Body of pancreas (tissue), 4 donors: ENCODE data around the gene ARHGAP30. TPM values are rescaled to one million over a fixed set of nuclear protein-coding genes. Genes with fewer than 3 reads are reported as not detected.

Experiments used
- ATAC-seq: fragments of 150-250 bp; one replicate; pipeline ENCODE4 v1.9.1; 2016
- DNase-seq, 4 donors: peaks; one replicate each; pipeline ENCODE4 v3.0.0-alpha.2; 2019
- H3K27ac ChIP-seq, 4 donors: fragments of 200-600 bp; sonication (generic); 1 replicate in 3 of 4; 2 replicates in 1 of 4; pipeline versions ENCODE4 v1.5.1 to v1.6.1; 2016 to 2019; ENCODE audit warnings: mild to moderate bottlenecking in 1 of 4, mixed read lengths in 1 of 4, moderate library complexity in 1 of 4
- H3K27me3 ChIP-seq, 2 donors: fragments of 200-600 bp; sonication (generic); one replicate each; pipeline ENCODE4 v1.6.0; 2016; ENCODE audit warnings: mild to moderate bottlenecking in 1 of 2
- H3K36me3 ChIP-seq, 2 donors: fragments of 200-600 bp; sonication (generic); replicated peaks in 1 of 2; 2 replicates each; pipeline ENCODE4 v1.5.1; 2016; ENCODE audit warnings: low read depth in 2 of 2; ENCODE audit not compliant: insufficient read depth in 1 of 2
- H3K4me1 ChIP-seq: fragments of 200-600 bp; sonication (generic); one replicate; pipeline ENCODE4 v1.6.0; 2016
- H3K4me3 ChIP-seq, 2 donors: fragments of 200-600 bp; sonication (generic); 1 replicate in 1 of 2; 2 replicates in 1 of 2; pipeline ENCODE4 v1.5.1; 2016 to 2019
- H3K9me3 ChIP-seq, 3 donors: fragments of 200-600 bp; sonication (generic); 1 replicate in 2 of 3; 2 replicates in 1 of 3; pipeline ENCODE4 v1.5.1; 2016
- POLR2A ChIP-seq, 3 donors: fragments of 450-650 bp; IDR thresholded peaks; one replicate each; pipeline ENCODE4 v1.6.1; 2016; ENCODE audit warnings: antibody characterized with exemption in 3 of 3, mild to moderate bottlenecking in 2 of 3
- WGBS, 2 donors: methylation state at CpG; one replicate each; pipeline ENCODE4 v1.1.5; 2017; 5-methylcytosine and 5-hydroxymethylcytosine counted together
- intact Hi-C: fragments of 100-400 bp; cut with DNase I; formaldehyde crosslinking; loops from one replicate; pipeline ENCODE4 v1.15.1; 2023
- total RNA-seq, 2 donors: library from RNA; depleted of rRNA; stranded (reverse); fragments of >200 nt; gene quantifications; one replicate each; pipeline ENCODE4 v1.1.0, GENCODE V29; 2016
- TF ChIP-seq, protein P1 (sequence below), 7 experiments: fragments of 450-650 bp in 4 of 7; fragments of 200-600 bp in 3 of 7; sonication (generic) in 3 of 7; IDR thresholded peaks; one replicate each; pipeline ENCODE4 v1.5.1; 2016 to 2019; ENCODE audit warnings: antibody characterized with exemption in 7 of 7

The ARHGAP30 gene
- total RNA-seq, 2 donors from 2014 or later = 3.1 to 4.9 TPM

DNA sequence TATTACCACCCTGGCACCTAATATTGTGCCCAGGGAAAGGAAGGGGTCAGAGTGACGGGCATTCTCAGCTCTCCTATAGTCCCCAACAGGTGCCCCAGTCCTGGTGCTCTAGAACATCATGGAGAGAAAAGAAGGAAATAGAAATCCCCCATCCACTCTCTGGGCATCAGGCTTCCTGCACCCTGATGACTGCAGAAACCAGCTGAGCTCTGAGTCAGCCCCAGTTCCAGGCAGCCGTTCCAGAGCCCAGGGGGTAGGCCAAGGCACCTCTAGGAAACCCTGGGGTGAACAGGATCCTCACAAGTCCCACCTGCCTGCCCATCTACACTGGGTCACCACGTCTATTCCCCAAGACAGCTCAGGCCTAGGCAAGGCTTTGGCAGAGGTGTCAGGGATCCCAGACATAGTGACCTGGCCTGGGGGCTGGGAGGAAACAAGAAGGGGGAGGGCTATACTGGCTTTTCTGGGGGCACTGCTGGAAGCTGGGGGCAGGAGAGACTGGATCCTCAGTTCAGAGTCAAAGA lies 19.0 kb upstream of the ARHGAP30 start:
- peak overlapping the region; percentile 52 to 82 (median 80) for H3K27ac ChIP-seq
- no peaks in the 10 kb centered on the region for H3K9me3 ChIP-seq
- ATAC-seq = peak; percentile 58
- intact Hi-C loops = no loop called here
- H3K4me1 ChIP-seq = peaks cover 66% of the 10 kb centered on the region
- H3K4me3 ChIP-seq = no peak overlapping the region
- no peaks in the 10 kb centered on the region for H3K27me3 ChIP-seq
- H3K36me3 ChIP-seq = no peaks in the 10 kb centered on the region
- TF ChIP-seq, protein P1, sequence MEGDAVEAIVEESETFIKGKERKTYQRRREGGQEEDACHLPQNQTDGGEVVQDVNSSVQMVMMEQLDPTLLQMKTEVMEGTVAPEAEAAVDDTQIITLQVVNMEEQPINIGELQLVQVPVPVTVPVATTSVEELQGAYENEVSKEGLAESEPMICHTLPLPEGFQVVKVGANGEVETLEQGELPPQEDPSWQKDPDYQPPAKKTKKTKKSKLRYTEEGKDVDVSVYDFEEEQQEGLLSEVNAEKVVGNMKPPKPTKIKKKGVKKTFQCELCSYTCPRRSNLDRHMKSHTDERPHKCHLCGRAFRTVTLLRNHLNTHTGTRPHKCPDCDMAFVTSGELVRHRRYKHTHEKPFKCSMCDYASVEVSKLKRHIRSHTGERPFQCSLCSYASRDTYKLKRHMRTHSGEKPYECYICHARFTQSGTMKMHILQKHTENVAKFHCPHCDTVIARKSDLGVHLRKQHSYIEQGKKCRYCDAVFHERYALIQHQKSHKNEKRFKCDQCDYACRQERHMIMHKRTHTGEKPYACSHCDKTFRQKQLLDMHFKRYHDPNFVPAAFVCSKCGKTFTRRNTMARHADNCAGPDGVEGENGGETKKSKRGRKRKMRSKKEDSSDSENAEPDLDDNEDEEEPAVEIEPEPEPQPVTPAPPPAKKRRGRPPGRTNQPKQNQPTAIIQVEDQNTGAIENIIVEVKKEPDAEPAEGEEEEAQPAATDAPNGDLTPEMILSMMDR (IDR thresholded peaks at IDR 0.05) = no peak
- WGBS, 2 donors = 48 to 66% methylated on average over 2 to 3 of the region's 3 CpGs
- peak; percentile 42 to 62 (median 52) for DNase-seq

DNA sequence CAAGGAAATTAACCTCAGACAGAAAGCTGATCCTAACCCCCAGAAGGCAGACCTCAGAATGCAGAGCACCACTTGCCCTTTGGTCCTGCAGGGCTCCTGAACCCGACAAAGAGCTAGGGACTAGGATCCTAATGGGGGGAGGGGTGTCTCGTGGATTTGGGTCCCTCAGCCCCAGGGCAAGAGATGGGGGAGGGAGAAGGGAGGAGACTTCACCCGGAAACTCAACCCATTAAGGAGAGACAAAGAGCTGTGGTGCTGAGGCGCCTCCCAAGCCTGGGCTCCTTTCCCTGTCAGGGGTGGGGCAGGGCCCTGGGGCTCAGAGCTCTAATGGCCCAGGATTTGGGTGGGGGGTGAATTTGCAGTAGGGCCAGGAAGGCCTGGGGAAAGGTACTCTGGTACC lies 16.8 kb upstream of the ARHGAP30 start:
- Histone ChIP-seq H3K4me3 (no peak overlapping the region), H3K27ac (peak overlapping the region in 1 of 4 donors; percentile 13), H3K4me1 (peaks cover 78% of the 10 kb centered on the region), H3K36me3 (no peaks in the 10 kb centered on the region), H3K27me3 (no peaks in the 10 kb centered on the region), H3K9me3 (no peaks in the 10 kb centered on the region)
- DNase-seq (no peak), ATAC-seq (no peak)
- WGBS, 2 donors = 77 to 88% methylated on average over 4 of the region's 4 CpGs
- no peak for TF ChIP-seq POLR2A (IDR thresholded peaks at IDR 0.05)
- TF ChIP-seq, protein P1 (IDR thresholded peaks at IDR 0.05) = no peak
- intact Hi-C loops = no loop called here

DNA sequence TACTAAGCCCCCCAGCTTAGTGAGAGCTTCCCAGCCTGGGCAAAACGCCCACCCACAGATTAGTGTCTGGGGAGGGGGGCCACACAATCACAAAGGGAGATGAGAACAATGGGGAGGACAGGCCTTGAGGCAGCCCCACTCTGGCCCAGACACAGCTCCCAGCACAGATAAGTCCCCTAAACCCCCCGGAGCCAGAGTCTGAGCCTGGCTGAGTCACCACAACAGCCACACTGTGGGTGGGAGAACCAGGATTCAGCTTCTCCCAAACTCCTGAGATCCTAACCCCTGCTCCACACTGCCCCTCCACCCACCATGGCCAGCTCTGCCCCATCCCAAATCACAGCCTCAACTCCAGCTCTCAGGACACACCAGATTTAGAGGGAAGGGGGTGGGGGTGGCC lies 15.5 kb upstream of the ARHGAP30 start:
- no peak for TF ChIP-seq POLR2A (IDR thresholded peaks at IDR 0.05)
- TF ChIP-seq, protein P1 (IDR thresholded peaks at IDR 0.05) = no peak
- ATAC-seq (no peak), DNase-seq (no peak)
- H3K27me3 ChIP-seq = no peaks in the 10 kb centered on the region
- H3K9me3 ChIP-seq = no peaks in the 10 kb centered on the region
- no peaks in the 10 kb centered on the region for H3K36me3 ChIP-seq
- intact Hi-C loops = no loop called here
- H3K4me3 ChIP-seq = no peak overlapping the region
- H3K27ac ChIP-seq = peak overlapping the region in 2 of 4 donors; percentile 70 to 84
- WGBS, 2 donors = 64% methylated on average over 2 of the region's 2 CpGs; no CpG with 5 or more reads in 1 of the 2 donors
- H3K4me1 ChIP-seq = peaks cover 75% of the 10 kb centered on the region

DNA sequence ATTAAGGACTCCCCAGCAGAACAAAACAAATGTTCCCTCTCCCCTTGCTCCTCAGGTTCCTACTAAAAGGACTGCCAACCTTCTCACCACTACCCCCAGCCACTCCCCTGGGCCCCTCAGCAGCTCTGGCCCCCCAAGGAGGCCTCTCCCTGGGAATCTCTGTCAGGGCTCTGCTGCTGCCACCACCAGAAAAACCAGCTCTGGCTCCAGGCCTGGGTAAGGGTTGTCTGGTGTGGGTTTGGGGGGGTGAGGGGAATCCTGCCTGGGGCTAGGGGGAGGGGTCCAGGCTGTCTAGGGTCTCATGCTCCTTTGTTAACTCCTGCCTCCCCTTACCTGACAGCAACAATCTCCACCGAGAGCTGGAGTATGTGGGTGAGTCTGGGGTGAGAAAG lies 14.9 kb upstream of the ARHGAP30 start:
- Histone ChIP-seq H3K4me1 (peaks cover 70% of the 10 kb centered on the region), H3K27me3 (no peaks in the 10 kb centered on the region), H3K9me3 (no peaks in the 10 kb centered on the region), H3K27ac (peak overlapping the region; percentile 70 to 84 (median 82)), H3K4me3 (no peak overlapping the region), H3K36me3 (no peaks in the 10 kb centered on the region)
- intact Hi-C loops = no loop called here
- TF ChIP-seq POLR2A (IDR thresholded peaks at IDR 0.05) = no peak
- TF ChIP-seq, protein P1 (IDR thresholded peaks at IDR 0.05) = no peak
- DNase-seq (no peak), ATAC-seq (no peak)
- 83 to 85% methylated on average over 1 of the region's 1 CpG for WGBS, 2 donors
